ENCODE data around the gene TBC1D22A.

GRCh38 chr22:46972256-46972655 lies 209.8 kb downstream of the TBC1D22A start:
- TF ChIP-seq CTCF (IDR thresholded peaks at IDR 0.05): no peak
- TF ChIP-seq POLR2AphosphoS5 (IDR thresholded peaks at IDR 0.05): no peak
- TF ChIP-seq POLR2A (IDR thresholded peaks at IDR 0.05): no peak
